HCT116 (cell line): ENCODE measurements around the gene AARS2. TPM values are rescaled to one million over a fixed set of nuclear protein-coding genes. Genes with fewer than 3 reads are reported as not detected.
"Not testable (repeated sequence)": the region's sequence is repeated elsewhere in the genome, so short reads cannot be mapped to it uniquely, and the experiment has no call there.

Experiments used
- ATAC-seq: fragments of 200-7000 bp; cut with Tn5 transposase; 2 replicates; pipeline ENCODE4 v1.9.1; 2020; ENCODE audit warnings: mild to moderate bottlenecking, moderate library complexity
- BruUV-seq: library from RNA; stranded (reverse); fragments of 400-500 nt; replicated peaks from 2 replicates; lab custom pipeline; 2021; lab: Mats Ljungman, UMichigan
- CTCF ChIA-PET: fragments of 300-600 bp; sonication (Branson Sonifier 250); formaldehyde crosslinking; loops from one replicate; lab custom pipeline; 2021; ENCODE audit warnings: antibody characterized with exemption; lab: Charles Lee
- POLR2A ChIA-PET: fragments of 300-600, 350-600 bp; sonication (Branson Sonifier 250); formaldehyde crosslinking; loops from one replicate; lab custom pipeline; 2021; ENCODE audit warnings: antibody characterized with exemption; lab: Charles Lee
- RAD21 ChIA-PET, 2 experiments: fragments of 300-600 bp; sonication (Branson Sonifier 250); formaldehyde crosslinking; loops; one replicate each; lab custom pipeline; 2023; ENCODE audit warnings: low total read pairs in 2 of 2; ENCODE audit not compliant: uncharacterized antibody in 2 of 2, unreplicated experiment in 2 of 2, low non-redundant PET in 1 of 2; lab: Charles Lee
- DNase-seq: peaks from one replicate; pipeline ENCODE4 v3.0.0-alpha.2; 2010; ENCODE audit warnings: low read depth, low spot score
- H2AFZ ChIP-seq: fragments of 200-600 bp; shearing (Covaris generic), sonication (generic); 2 replicates; pipeline ENCODE4 v1.6.1; 2017; ENCODE audit warnings: low read depth, mixed run types, mixed read lengths, antibody characterized with exemption, low read length; ENCODE audit not compliant: poor library complexity, severe bottlenecking
- H3K27ac ChIP-seq: 2 replicates; pipeline ENCODE4 v1.5.1; 2012; ENCODE audit warnings: low read depth, low read length
- H3K27me3 ChIP-seq: fragments of 200-600 bp; sonication (generic); 2 replicates; pipeline ENCODE4 v1.6.1; 2016; ENCODE audit warnings: mixed run types, low read length, mixed read lengths; ENCODE audit not compliant: insufficient read depth
- H3K36me3 ChIP-seq, 2 experiments: fragments of 200-500 bp in 1 of 2; fragments of 200-600 bp in 1 of 2; sonication (Bioruptor generic) in 1 of 2; sonication (generic) in 1 of 2; 2 replicates each; pipeline versions ENCODE4 v1.5.1 to v1.6.1; 2014 to 2016; ENCODE audit warnings: low read length in 2 of 2, inconsistent platforms in 1 of 2, mixed read lengths in 1 of 2, mixed run types in 1 of 2; ENCODE audit not compliant: insufficient read depth in 2 of 2, control insufficient read depth in 1 of 2
- H3K4me1 ChIP-seq, 2 experiments: fragments of 200-600 bp in 1 of 2; sonication (generic) in 1 of 2; 2 replicates each; pipeline versions ENCODE4 v1.5.1 to v1.6.1; 2012 to 2017; ENCODE audit warnings: low read length in 2 of 2, inconsistent platforms in 1 of 2, mild to moderate bottlenecking in 1 of 2, mixed read lengths in 1 of 2, mixed run types in 1 of 2, moderate library complexity in 1 of 2; ENCODE audit not compliant: insufficient read depth in 2 of 2, control insufficient read depth in 1 of 2
- H3K4me2 ChIP-seq: fragments of 200-600 bp; sonication (generic); 2 replicates; pipeline ENCODE4 v1.6.1; 2017; ENCODE audit warnings: mixed run types, low read length, mixed read lengths
- H3K4me3 ChIP-seq, 2 experiments: fragments of 200-600 bp in 1 of 2; sonication (generic) in 1 of 2; replicated peaks in 1 of 2; 2 replicates each; pipeline ENCODE4 v1.5.1; 2011 to 2016; ENCODE audit warnings: low read length in 2 of 2, control low read depth in 1 of 2, low read depth in 1 of 2, mild to moderate bottlenecking in 1 of 2, mixed read lengths in 1 of 2, mixed run types in 1 of 2
- H3K79me2 ChIP-seq: fragments of 200-600 bp; sonication (generic); 2 replicates; pipeline ENCODE4 v1.6.1; 2017; ENCODE audit warnings: mild to moderate bottlenecking, mixed run types, low read length, moderate library complexity, mixed read lengths; ENCODE audit not compliant: insufficient read depth
- H3K9ac ChIP-seq: fragments of 200-600 bp; sonication (generic); 2 replicates; pipeline ENCODE4 v1.6.1; 2016; ENCODE audit warnings: low read length, mixed read lengths
- H3K9me2 ChIP-seq: fragments of 200-600 bp; sonication (generic), shearing (Covaris generic); 2 replicates; pipeline ENCODE4 v1.6.1; 2017; ENCODE audit warnings: mixed run types, mild to moderate bottlenecking, moderate library complexity; ENCODE audit not compliant: insufficient read depth
- H3K9me3 ChIP-seq, 2 experiments: fragments of 200-500 bp in 1 of 2; fragments of 200-600 bp in 1 of 2; sonication (Bioruptor generic) in 1 of 2; sonication (generic) in 1 of 2; 2 replicates each; pipeline ENCODE4 v1.6.1; 2014 to 2017; ENCODE audit warnings: low read length in 2 of 2, mixed read lengths in 2 of 2, inconsistent platforms in 1 of 2, low read depth in 1 of 2, mild to moderate bottlenecking in 1 of 2, mixed run types in 1 of 2, moderate library complexity in 1 of 2; ENCODE audit not compliant: control insufficient read depth in 1 of 2, insufficient read depth in 1 of 2
- H4K20me1 ChIP-seq: fragments of 200-600 bp; sonication (generic), shearing (Covaris generic); 2 replicates; pipeline ENCODE4 v1.6.1; 2017; ENCODE audit warnings: mixed run types, mild to moderate bottlenecking, moderate library complexity; ENCODE audit not compliant: insufficient read depth
- CBX3 ChIP-seq: IDR thresholded peaks from 2 replicates; pipeline ENCODE4 v1.6.1; 2012; ENCODE audit warnings: low read depth
- CEBPB ChIP-seq: IDR thresholded peaks from 2 replicates; pipeline ENCODE4 v1.6.1; 2012; ENCODE audit warnings: low read depth
- EGR1 ChIP-seq: IDR thresholded peaks from 2 replicates; pipeline ENCODE4 v1.6.1; 2012; ENCODE audit warnings: low read depth
- ELF1 ChIP-seq: IDR thresholded peaks from 2 replicates; pipeline ENCODE4 v1.6.1; 2012; ENCODE audit warnings: low read depth, borderline replicate concordance
- EZH2 ChIP-seq: fragments of 200-600 bp; sonication (generic); IDR thresholded peaks from 2 replicates; pipeline ENCODE4 v1.6.1; 2017; ENCODE audit warnings: antibody characterized with exemption, mixed run types
- FOSL1 ChIP-seq: IDR thresholded peaks from 2 replicates; pipeline ENCODE4 v1.6.1; 2012; ENCODE audit warnings: low read depth
- JUND ChIP-seq: IDR thresholded peaks from 2 replicates; pipeline ENCODE4 v1.6.1; 2012
- POLR2A ChIP-seq: IDR thresholded peaks from 2 replicates; pipeline ENCODE4 v1.7.0; 2011; ENCODE audit warnings: borderline replicate concordance; ENCODE audit not compliant: insufficient read depth, insufficient read length; ENCODE audit errors: extremely low read depth
- RAD21 ChIP-seq: IDR thresholded peaks from 2 replicates; pipeline ENCODE4 v1.6.1; 2012; ENCODE audit warnings: low read depth, mild to moderate bottlenecking
- SIN3A ChIP-seq: IDR thresholded peaks from 2 replicates; pipeline ENCODE4 v1.6.1; 2012; ENCODE audit warnings: low read depth
- SP1 ChIP-seq: IDR thresholded peaks from 2 replicates; pipeline ENCODE4 v1.6.1; 2012; ENCODE audit warnings: low read depth
- SRF ChIP-seq: IDR thresholded peaks from 2 replicates; pipeline ENCODE4 v1.6.1; 2012; ENCODE audit warnings: low read depth
- TCF7L2 ChIP-seq: IDR thresholded peaks from 2 replicates; pipeline ENCODE4 v1.7.0; 2011; ENCODE audit warnings: borderline replicate concordance, inconsistent platforms; ENCODE audit not compliant: insufficient read depth, insufficient read length; ENCODE audit errors: extremely low read depth
- YY1 ChIP-seq: IDR thresholded peaks from 2 replicates; pipeline ENCODE4 v1.6.1; 2011; ENCODE audit warnings: low read length, low read depth, moderate library complexity, mild to moderate bottlenecking; ENCODE audit not compliant: insufficient replicate concordance; ENCODE audit errors: extremely low read depth
- ZFX ChIP-seq: fragments of 450-650 bp; IDR thresholded peaks from 2 replicates; pipeline ENCODE4 v1.6.1; 2017
- intact Hi-C: fragments of 100-400 bp; cut with micrococcal nuclease; formaldehyde crosslinking; loops from 2 replicates; pipeline ENCODE4 v1.10.0; 2022
- total RNA-seq: library from RNA; stranded (reverse); gene quantifications from one replicate; pipeline ENCODE4 v1.2.1, GENCODE V29; 2021; ENCODE audit not compliant: unreplicated experiment
- TF ChIP-seq, protein P1 (sequence below), 3 experiments: fragments of 200-600 bp in 1 of 3; sonication (generic) in 1 of 3; IDR thresholded peaks in 2 of 3; conservative IDR thresholded peaks in 1 of 3; 2 replicates each; pipeline ENCODE4 v1.5.1; 2012 to 2017; ENCODE audit warnings: low read depth in 2 of 3, low read length in 2 of 3, antibody characterized with exemption in 1 of 3, borderline replicate concordance in 1 of 3, control low read depth in 1 of 3, mild to moderate bottlenecking in 1 of 3, mixed read lengths in 1 of 3, mixed run types in 1 of 3, moderate library complexity in 1 of 3; ENCODE audit not compliant: insufficient read depth in 1 of 3
- TF ChIP-seq, protein P2 (sequence below): IDR thresholded peaks from 2 replicates; pipeline ENCODE4 v1.6.1; 2012

The AARS2 gene
- total RNA-seq, 1 experiment from 2014 or later: 14.9 TPM

DNA sequence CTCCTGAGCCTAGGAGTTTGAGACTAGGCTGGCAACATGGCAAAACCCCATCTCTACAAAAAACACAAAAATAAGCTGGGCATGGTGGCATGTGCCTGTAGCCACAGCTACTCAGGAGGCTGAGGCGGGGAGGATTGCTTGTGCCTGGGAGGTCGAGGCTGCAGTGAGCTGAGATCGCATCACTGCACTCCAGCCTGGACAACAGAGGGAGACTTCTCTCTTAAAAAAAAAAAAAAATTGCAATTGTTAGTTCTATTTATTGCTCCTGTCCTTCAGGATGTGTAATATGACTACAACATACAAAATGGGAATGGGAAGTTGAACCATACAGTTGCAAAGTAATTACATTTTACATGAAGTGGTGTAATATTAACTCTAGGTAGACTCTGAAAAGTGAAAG lies 8.1 kb upstream of the AARS2 start:
- intact Hi-C loops: no loop called here
- Histone ChIP-seq H3K4me1 (no peaks in the 10 kb centered on the region), H4K20me1 (no peaks in the 10 kb centered on the region), H3K4me3 (no peak overlapping the region), H3K27ac (no peak overlapping the region), H3K4me2 (no peak overlapping the region), H3K9me3 (no peaks in the 10 kb centered on the region), H2AFZ (no peak overlapping the region), H3K79me2 (no peaks in the 10 kb centered on the region), H3K27me3 (peaks cover 18% of the 10 kb centered on the region; the same call in 1 of the 2 replicates), H3K9ac (no peak overlapping the region), H3K9me2 (no peaks in the 10 kb centered on the region), H3K36me3 (no peaks in the 10 kb centered on the region)
- ATAC-seq (no peak), DNase-seq (no peak)
- ChIA-PET POLR2A (interaction anchor here (0.7 kb wide), 1 partner anchor 100 kb away, joined by 4 read pairs; no protein-coding TSS in a partner anchor), RAD21 (no interaction called here), CTCF (no interaction called here)
- no TSS peak for BruUV-seq
- no peak for TF ChIP-seq SP1
- TF ChIP-seq ELF1: no peak
- TF ChIP-seq YY1: no peak
- TF ChIP-seq EZH2: no peak
- no peak for TF ChIP-seq CBX3
- TF ChIP-seq RAD21: no peak
- TF ChIP-seq JUND: no peak
- TF ChIP-seq ZFX: no peak
- TF ChIP-seq, protein P1, sequence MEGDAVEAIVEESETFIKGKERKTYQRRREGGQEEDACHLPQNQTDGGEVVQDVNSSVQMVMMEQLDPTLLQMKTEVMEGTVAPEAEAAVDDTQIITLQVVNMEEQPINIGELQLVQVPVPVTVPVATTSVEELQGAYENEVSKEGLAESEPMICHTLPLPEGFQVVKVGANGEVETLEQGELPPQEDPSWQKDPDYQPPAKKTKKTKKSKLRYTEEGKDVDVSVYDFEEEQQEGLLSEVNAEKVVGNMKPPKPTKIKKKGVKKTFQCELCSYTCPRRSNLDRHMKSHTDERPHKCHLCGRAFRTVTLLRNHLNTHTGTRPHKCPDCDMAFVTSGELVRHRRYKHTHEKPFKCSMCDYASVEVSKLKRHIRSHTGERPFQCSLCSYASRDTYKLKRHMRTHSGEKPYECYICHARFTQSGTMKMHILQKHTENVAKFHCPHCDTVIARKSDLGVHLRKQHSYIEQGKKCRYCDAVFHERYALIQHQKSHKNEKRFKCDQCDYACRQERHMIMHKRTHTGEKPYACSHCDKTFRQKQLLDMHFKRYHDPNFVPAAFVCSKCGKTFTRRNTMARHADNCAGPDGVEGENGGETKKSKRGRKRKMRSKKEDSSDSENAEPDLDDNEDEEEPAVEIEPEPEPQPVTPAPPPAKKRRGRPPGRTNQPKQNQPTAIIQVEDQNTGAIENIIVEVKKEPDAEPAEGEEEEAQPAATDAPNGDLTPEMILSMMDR (IDR thresholded peaks at IDR 0.05 in 2 of 3, conservative IDR thresholded peaks at IDR 0.05 in 1 of 3; ENCODE audit: borderline replicate concordance in 1 of 3, insufficient read depth in 1 of 3, low read depth in 2 of 3, low read length in 2 of 3): no peak
- TF ChIP-seq CEBPB: no peak
- TF ChIP-seq SIN3A: no peak
- TF ChIP-seq POLR2A: no peak
- no peak for TF ChIP-seq EGR1
- no peak for TF ChIP-seq TCF7L2
- no peak for TF ChIP-seq SRF
- TF ChIP-seq, protein P2, sequence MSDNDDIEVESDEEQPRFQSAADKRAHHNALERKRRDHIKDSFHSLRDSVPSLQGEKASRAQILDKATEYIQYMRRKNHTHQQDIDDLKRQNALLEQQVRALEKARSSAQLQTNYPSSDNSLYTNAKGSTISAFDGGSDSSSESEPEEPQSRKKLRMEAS: no peak
- no peak for TF ChIP-seq FOSL1

DNA sequence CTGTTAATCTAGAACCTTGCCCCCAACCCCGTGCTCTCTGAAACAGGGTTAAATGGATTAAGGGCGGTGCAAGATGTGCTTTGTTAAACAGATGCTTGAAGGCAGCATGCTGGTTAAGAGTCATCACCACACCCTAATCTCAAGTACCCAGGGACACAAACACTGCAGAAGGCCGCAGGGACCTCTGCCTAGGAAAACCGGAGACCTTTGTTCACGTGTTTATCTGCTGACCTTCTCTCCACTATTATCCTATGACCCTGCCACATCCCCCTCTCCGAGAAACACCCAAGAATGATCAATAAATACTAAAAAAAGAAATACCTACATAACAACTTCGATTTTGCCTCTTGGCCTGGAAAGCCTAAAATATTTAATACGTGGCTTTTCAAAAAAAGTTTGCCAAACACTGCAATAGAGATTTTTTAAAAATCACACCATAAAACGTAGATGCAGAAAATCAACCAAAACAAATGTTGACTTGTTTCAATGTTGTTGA lies 4.0 kb upstream of the AARS2 start:
- POLR2A ChIA-PET, ATAC-seq, CTCF ChIA-PET, RAD21 ChIA-PET, H3K27ac ChIP-seq, BruUV-seq, H3K4me3 ChIP-seq, H3K9ac ChIP-seq, H3K79me2 ChIP-seq, H3K9me2 ChIP-seq, H3K4me1 ChIP-seq, DNase-seq, H2AFZ ChIP-seq, H3K4me2 ChIP-seq, H4K20me1 ChIP-seq, H3K36me3 ChIP-seq, H3K9me3 ChIP-seq, intact Hi-C loops: not testable (repeated sequence)
- H3K27me3 ChIP-seq: peaks cover 18% of the 10 kb centered on the region; the same call in 1 of the 2 replicates
